Activated naive CD8-positive, alpha-beta T cell treated with anti-CD3 and anti-CD28 coated beads, Interleukin-2, amount 50 U/mL, for 16 hours (primary cell): ENCODE data around the gene INTU.

Source experiments
- DNase-seq: peaks from one replicate; pipeline ENCODE4 v3.0.0-alpha.2; 2020; ENCODE audit warnings: low read depth, low spot score

Gene INTU

DNA sequence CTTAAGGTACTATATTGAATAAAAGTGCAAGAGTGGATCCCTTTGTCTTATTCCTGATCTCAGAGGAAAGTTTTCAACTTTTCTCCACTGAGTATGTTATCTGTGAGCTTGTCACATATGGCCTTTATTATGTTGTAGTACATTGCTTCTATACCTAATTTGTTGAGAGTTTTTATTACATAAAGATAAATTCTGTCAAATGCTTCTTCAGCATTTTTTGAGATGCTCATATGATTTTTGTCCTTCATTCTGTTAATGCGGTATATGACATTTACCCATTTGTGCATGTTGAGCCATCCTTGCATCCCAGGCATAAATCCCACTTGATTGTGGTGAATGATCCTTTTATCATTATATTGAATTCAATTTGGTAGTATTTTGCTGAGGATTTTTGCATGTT, 108.5 kb downstream of the INTU start:
- DNase-seq: no peak

- DNase-seq: no peak
These were observed 115.1 kb downstream of the INTU start for GRCh38 chr4:127747883-127748282.

DNA sequence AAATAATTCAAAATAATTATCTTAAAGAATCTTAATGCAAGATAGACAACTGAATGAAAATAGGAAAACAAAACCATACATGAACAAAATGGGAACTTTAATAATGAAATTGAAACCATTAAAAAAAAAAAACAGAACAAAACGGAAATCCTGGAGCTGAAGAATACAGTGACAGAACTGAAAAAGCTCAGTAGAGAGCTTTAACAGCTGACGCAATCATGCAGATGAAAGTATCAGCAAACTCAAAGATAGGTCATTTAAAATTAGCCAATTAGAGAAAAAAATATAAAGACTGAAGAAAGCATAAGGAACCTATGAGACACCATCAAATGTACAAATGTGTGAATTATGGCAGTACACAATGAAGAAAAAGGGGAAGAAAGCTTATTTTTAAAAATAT, 116.2 kb downstream of the INTU start:
- DNase-seq: no peak

DNA sequence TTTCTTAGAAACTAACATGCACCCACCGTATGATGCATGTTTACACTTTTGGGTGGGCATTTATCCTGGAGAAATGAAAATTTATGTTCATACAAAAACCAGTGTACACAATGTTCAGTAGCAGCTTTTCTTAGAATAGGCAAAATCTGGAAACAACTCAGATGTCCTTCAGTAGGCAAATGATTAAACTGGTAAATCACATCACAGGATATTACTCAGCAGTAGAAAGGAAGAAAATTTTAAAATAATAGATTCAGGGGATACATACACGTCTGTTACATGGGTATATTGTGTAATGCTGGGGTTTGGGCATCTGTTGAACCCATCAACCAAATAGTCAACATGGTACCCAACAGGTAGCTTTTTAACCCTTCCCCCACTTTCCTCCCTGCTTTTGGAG, 124.1 kb downstream of the INTU start:
- no peak for DNase-seq

DNA sequence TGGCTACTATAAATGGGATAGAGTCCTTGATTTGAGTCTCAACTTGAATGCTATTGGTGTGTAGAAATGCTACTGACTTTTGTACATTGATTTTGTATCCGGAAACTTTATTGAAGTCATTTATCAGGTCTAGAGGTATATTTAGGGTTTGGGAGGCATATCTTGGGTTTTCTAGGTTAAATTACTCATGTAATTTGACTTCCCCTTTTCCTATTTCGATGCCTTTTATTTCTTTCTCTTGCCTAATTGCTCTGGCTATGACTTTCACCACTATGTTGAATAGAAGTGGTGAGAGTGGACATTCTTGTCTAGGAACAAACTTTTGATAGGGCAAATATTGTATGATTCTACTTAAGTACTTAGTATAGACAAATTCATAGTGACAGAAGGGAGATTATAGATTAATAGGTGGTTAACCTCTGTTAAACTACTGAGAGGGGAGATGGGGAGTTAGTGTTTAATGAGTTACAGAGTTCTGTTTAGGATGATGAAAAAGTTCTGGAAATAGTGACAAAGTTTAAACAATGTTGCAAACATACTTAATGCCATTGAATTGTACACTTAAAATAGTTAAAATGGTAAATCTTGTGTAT, 126.6 kb downstream of the INTU start:
- no peak for DNase-seq

- no peak for DNase-seq
These were observed 127.1 kb downstream of the INTU start for GRCh38 chr4:127759893-127760292.

- DNase-seq: no peak
These were observed 138.9 kb downstream of the INTU start for GRCh38 chr4:127771535-127772275.

GRCh38 chr4:127772769-127773671, 140.3 kb downstream of the INTU start:
- no peak for DNase-seq

DNA sequence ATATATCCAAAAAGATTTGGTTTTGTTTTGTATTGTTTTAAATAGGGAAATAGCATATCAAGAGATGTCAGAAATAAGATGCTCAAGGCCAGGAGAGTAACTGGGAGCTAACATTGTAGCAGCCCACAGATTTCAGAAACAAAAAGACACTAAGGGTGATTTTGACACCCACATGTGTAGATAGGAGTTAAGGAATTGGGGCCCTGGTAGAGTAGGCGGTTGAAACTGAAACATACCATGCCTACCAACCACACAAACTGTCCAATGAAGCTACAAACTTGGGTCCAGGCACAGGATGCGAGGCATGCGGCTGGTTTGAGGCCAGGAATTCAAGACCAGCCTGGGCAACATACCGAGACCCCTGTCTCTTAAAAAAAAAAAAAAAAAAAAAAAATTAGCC, 143.1 kb downstream of the INTU start:
- no peak for DNase-seq
